MCF 10A (cell line): Measurements from ENCODE around the gene GDF2. TPM values are rescaled to one million over a fixed set of nuclear protein-coding genes. Genes with fewer than 3 reads are reported as not detected.

ENCODE experiments used
- BruUV-seq: library from RNA; stranded (reverse); fragments of 400-500 nt; replicated peaks from 2 replicates; lab custom pipeline; 2021; lab: Mats Ljungman, UMichigan
- CTCF ChIA-PET: fragments of 300-600 bp; sonication (Branson Sonifier 250); formaldehyde crosslinking; extraction: SDS; loops from one replicate; lab custom pipeline; 2021; ENCODE audit warnings: antibody characterized with exemption, inconsistent platforms; lab: Yijun Ruan, JAX
- POLR2A ChIA-PET: fragments of 300-600, 350-650 bp; sonication (Branson Sonifier 250); formaldehyde crosslinking; extraction: SDS; loops from one replicate; lab custom pipeline; 2020; ENCODE audit warnings: antibody characterized with exemption, inconsistent platforms; lab: Yijun Ruan, JAX
- DNase-seq: peaks from one replicate; pipeline ENCODE4 v3.0.0-alpha.2; 2018; ENCODE audit not compliant: unreplicated experiment
- H3K27ac Mint-ChIP-seq: one replicate; pipeline ENCODE4 v1.8.0; 2022; ENCODE audit warnings: mild to moderate bottlenecking, low read depth, mixed read lengths; ENCODE audit not compliant: unreplicated experiment
- H3K27me3 Mint-ChIP-seq: one replicate; pipeline ENCODE4 v1.8.0; 2022; ENCODE audit warnings: mixed read lengths; ENCODE audit not compliant: insufficient read depth, unreplicated experiment
- H3K36me3 Mint-ChIP-seq: one replicate; pipeline ENCODE4 v1.8.0; 2022; ENCODE audit warnings: mild to moderate bottlenecking, moderate library complexity, mixed read lengths; ENCODE audit not compliant: insufficient read depth, unreplicated experiment
- H3K4me1 Mint-ChIP-seq: one replicate; pipeline ENCODE4 v1.8.0; 2022; ENCODE audit warnings: mixed read lengths; ENCODE audit not compliant: insufficient read depth, unreplicated experiment
- H3K4me3 Mint-ChIP-seq: one replicate; pipeline ENCODE4 v1.8.0; 2022; ENCODE audit warnings: mild to moderate bottlenecking, moderate library complexity, mixed read lengths; ENCODE audit not compliant: unreplicated experiment
- H3K9me3 Mint-ChIP-seq: one replicate; pipeline ENCODE4 v1.8.0; 2022; ENCODE audit warnings: mixed read lengths; ENCODE audit not compliant: unreplicated experiment
- CTCF ChIP-seq: fragments of 200-600 bp; IDR thresholded peaks from one replicate; pipeline ENCODE4 v1.8.0; 2022; ENCODE audit warnings: antibody characterized with exemption, mild to moderate bottlenecking; ENCODE audit not compliant: unreplicated experiment
- intact Hi-C: fragments of 100-400 bp; cut with micrococcal nuclease; formaldehyde crosslinking; loops from 2 replicates; pipeline ENCODE4 v1.14.1; 2022
- total RNA-seq: library from RNA; stranded (reverse); gene quantifications from 2 replicates; pipeline ENCODE4 v1.2.3, GENCODE V29; 2022

GDF2 gene
- total RNA-seq, 1 experiment from 2014 or later, result not detected

DNA sequence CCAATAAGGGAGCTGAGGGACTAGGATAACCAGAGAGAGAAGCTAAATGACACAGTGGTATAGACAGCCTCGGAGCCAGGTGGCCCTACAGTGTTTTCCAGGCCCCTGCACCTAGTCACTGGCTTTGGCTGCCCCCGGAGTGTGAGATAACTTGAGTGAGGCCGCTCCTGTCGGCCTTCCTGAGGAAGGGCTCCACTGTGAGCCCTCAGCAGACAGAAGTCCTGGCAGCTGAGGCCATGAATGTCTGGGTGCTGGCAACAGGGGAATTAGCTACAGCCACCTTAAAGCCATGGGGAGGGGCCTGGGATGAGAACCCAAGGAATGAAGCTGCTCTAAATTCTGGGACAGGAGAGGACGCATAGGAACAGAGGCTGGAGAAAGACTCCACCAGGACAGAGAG is 26.8 kb upstream of the GDF2 start:
- H3K27ac Mint-ChIP-seq, result no peak overlapping the region
- no peaks in the 10 kb centered on the region for H3K4me1 Mint-ChIP-seq
- ChIA-PET CTCF (interaction anchor here (0.7 to 1.5 kb wide), 2 partner anchors 17 to 21 kb away, joined by 3 read pairs; no protein-coding TSS in a partner anchor), POLR2A (no interaction called here)
- no peak overlapping the region for H3K4me3 Mint-ChIP-seq
- no TSS peak for BruUV-seq
- TF ChIP-seq CTCF, result no peak
- intact Hi-C loops, result no loop called here
- no peak for DNase-seq
- no peaks in the 10 kb centered on the region for H3K9me3 Mint-ChIP-seq
- peaks cover 5% of the 10 kb centered on the region for H3K36me3 Mint-ChIP-seq
- peaks cover 40% of the 10 kb centered on the region for H3K27me3 Mint-ChIP-seq

- no peaks in the 10 kb centered on the region for H3K4me1 Mint-ChIP-seq
- H3K27me3 Mint-ChIP-seq, result peaks cover 49% of the 10 kb centered on the region
- no peak for TF ChIP-seq CTCF
- no TSS peak for BruUV-seq
- ChIA-PET POLR2A (interaction anchor here (1.6 kb wide), 1 partner anchor 248 kb away, joined by 3 read pairs; no protein-coding TSS in a partner anchor), CTCF (interaction anchor here (1.5 to 2.5 kb wide), 3 partner anchors 16 to 248 kb away, joined by 3 to 12 read pairs (median 9); no protein-coding TSS in a partner anchor)
- H3K4me3 Mint-ChIP-seq, result no peak overlapping the region
- peaks cover 5% of the 10 kb centered on the region for H3K36me3 Mint-ChIP-seq
- intact Hi-C loops, result no loop called here
- H3K9me3 Mint-ChIP-seq, result no peaks in the 10 kb centered on the region
- H3K27ac Mint-ChIP-seq, result no peak overlapping the region
- DNase-seq, result no peak
Measured at GRCh38 chr10:47296156-47296894, 25.9 kb upstream of the GDF2 start.

- Mint-ChIP-seq H3K9me3 (no peaks in the 10 kb centered on the region), H3K4me3 (no peak overlapping the region), H3K4me1 (no peaks in the 10 kb centered on the region), H3K27me3 (peaks cover 50% of the 10 kb centered on the region), H3K36me3 (peaks cover 2% of the 10 kb centered on the region), H3K27ac (no peak overlapping the region)
- CTCF ChIA-PET, result interaction anchor here (0.7 to 2.5 kb wide), 5 partner anchors 8 to 249 kb away, joined by 3 to 12 read pairs (median 4); no protein-coding TSS in a partner anchor
- no peak for DNase-seq
- no peak for TF ChIP-seq CTCF
- BruUV-seq, result no TSS peak
- intact Hi-C loops, result no loop called here
- POLR2A ChIA-PET, result interaction anchor here (1.6 kb wide), 1 partner anchor 249 kb away, joined by 3 read pairs; no protein-coding TSS in a partner anchor
Measured at GRCh38 chr10:47296941-47297340, 25.3 kb upstream of the GDF2 start.

DNA sequence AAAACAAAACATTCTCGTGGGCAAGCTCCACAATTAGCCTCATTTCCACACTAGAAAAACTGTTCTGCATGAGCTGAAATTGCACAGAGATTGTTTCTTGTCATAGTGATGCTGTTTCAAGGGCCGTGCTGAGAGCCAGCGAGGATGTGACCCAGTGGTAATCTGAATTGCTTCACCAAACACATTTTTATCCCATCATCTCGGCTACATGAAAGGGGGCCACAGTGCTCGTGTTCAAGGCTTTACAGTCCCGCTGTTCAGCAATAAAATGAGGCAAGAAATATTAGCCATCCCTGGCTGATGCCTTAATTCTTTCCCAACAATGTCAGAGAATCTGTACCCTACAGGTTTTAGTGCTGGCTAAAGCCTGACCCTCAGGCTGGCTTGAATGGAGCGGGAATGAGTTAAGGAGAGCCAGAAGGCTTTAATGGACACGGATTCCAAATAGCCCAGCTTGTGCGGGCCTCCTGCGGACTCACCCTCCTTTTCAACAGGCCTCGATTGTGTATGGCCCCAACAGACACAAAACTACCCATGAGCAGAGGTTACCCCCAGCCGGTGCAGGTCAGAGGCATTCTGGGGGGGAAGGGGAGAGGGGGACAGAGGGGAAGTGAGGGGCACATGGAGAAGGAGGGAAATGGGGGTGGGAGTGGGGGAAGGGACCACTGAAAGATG is 24.3 kb upstream of the GDF2 start:
- no TSS peak for BruUV-seq
- intact Hi-C loops, result no loop called here
- ChIA-PET CTCF (interaction anchor here (0.7 to 2.5 kb wide), 5 partner anchors 10 to 250 kb away, joined by 3 to 12 read pairs (median 4); no protein-coding TSS in a partner anchor), POLR2A (no interaction called here)
- no peak overlapping the region for H3K27ac Mint-ChIP-seq
- H3K27me3 Mint-ChIP-seq, result peaks cover 54% of the 10 kb centered on the region
- H3K4me1 Mint-ChIP-seq, result no peaks in the 10 kb centered on the region
- no peak overlapping the region for H3K4me3 Mint-ChIP-seq
- no peaks in the 10 kb centered on the region for H3K9me3 Mint-ChIP-seq
- no peaks in the 10 kb centered on the region for H3K36me3 Mint-ChIP-seq
- TF ChIP-seq CTCF, result no peak
- DNase-seq, result no peak
